ENCODE data around the gene EZH1.

The EZH1 gene

DNA sequence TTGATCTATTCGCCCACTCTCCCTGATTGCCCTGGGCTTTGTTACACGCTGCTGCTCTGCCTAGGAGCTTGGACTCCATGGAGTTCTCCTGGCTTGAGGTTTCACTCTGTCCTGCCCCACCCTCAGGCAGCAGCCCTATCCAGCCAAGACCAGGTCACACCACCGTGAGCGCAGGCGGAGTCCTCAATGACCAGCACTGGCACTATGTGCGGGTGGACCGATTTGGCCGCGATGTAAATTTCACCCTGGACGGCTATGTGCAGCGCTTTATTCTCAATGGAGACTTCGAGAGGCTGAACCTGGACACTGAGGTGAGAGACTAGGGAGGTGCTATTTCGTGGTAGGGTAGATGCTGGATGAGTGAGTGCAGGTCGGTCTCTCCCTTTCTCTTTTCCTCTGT lies 59.0 kb downstream of the EZH1 start:
- Histone ChIP-seq H4K91ac (ENCODE audit: low read length) (no peak overlapping the region), H3K9me3 (ENCODE audit: control insufficient read depth, low read length) (no peaks in the 10 kb centered on the region), H3K23ac (ENCODE audit: low read length in 2 of 2) (no peak overlapping the region), H2AK5ac (ENCODE audit: low read length, severe bottlenecking) (no peak overlapping the region), H3K79me1 (replicated peaks; ENCODE audit: low read length, poor library complexity, severe bottlenecking) (peaks cover 7% of the 10 kb centered on the region), H3K4me3 (ENCODE audit: insufficient read depth in 1 of 2, low read depth in 1 of 2, low read length in 2 of 2) (no peak overlapping the region), H3K4me2 (ENCODE audit: low read length, poor library complexity, severe bottlenecking) (no peak overlapping the region), H2BK15ac (ENCODE audit: low read depth, poor library complexity, severe bottlenecking) (no peak overlapping the region), H4K8ac (ENCODE audit: low read length) (no peak overlapping the region), H2AFZ (ENCODE audit: low read depth, low read length) (no peak overlapping the region), H3K18ac (ENCODE audit: low read depth in 1 of 2, low read length in 2 of 2) (no peak overlapping the region), H3K4me1 (ENCODE audit: control insufficient read depth, insufficient read depth, low read depth, low read length) (peaks cover 13% of the 10 kb centered on the region), H3K9ac (ENCODE audit: low read length) (no peak overlapping the region), H2BK12ac (ENCODE audit: low read length in 2 of 2) (no peak overlapping the region), H3K14ac (ENCODE audit: low read length in 2 of 2) (no peak overlapping the region), H2BK5ac (ENCODE audit: low read depth, low read length, poor library complexity, severe bottlenecking) (no peak overlapping the region), H3K27ac (ENCODE audit: low read length, poor library complexity, severe bottlenecking) (no peak overlapping the region), H3K4ac (ENCODE audit: low read depth in 1 of 2, low read length in 2 of 2) (no peak overlapping the region), H3K27me3 (ENCODE audit: control insufficient read depth in 1 of 2, insufficient read depth in 1 of 2, low read length in 2 of 2) (no peaks in the 10 kb centered on the region), H2BK120ac (ENCODE audit: low read depth, low read length) (no peak overlapping the region), H3K36me3 (ENCODE audit: control insufficient read depth in 1 of 2, insufficient read depth in 2 of 2, low read depth in 1 of 2, low read length in 2 of 2) (peaks cover 47 to 58% of the 10 kb centered on the region in 2 experiments)
- WGBS: 97% methylated on average over 12 of the region's 14 CpGs
- no peak for DNase-seq

DNA sequence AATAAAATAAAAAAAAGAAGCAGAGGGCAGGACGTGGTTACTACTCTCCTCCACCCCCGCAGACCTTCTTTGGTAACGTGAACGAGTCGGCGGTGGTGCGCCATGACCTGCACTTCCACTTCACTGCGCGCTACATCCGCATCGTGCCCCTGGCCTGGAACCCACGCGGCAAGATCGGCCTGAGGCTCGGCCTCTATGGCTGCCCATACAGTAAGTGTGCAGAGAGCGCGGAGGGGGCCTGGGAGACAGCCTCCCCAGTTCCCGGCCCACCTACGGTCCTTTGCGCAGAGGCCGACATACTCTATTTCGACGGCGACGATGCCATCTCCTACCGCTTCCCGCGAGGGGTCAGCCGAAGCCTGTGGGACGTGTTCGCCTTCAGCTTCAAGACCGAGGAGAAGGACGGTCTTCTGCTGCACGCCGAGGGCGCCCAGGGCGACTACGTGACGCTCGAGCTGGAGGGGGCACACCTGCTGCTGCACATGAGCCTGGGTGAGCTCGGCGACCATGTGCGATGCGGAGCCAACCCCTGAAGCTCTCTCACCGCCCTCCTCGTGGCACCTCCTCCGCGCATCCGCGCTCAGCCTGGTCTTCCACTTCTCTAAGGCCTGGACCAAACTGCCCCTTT lies 59.8 kb downstream of the EZH1 start:
- Histone ChIP-seq H3K23ac (ENCODE audit: low read length in 2 of 2) (no peak overlapping the region), H2AK5ac (ENCODE audit: low read length, severe bottlenecking) (no peak overlapping the region), H2AFZ (ENCODE audit: low read depth, low read length) (no peak overlapping the region), H3K4me2 (ENCODE audit: low read length, poor library complexity, severe bottlenecking) (no peak overlapping the region), H3K79me1 (replicated peaks; ENCODE audit: low read length, poor library complexity, severe bottlenecking) (peaks cover 13% of the 10 kb centered on the region), H2BK15ac (ENCODE audit: low read depth, poor library complexity, severe bottlenecking) (no peak overlapping the region), H3K36me3 (ENCODE audit: control insufficient read depth in 1 of 2, insufficient read depth in 2 of 2, low read depth in 1 of 2, low read length in 2 of 2) (peaks cover 41 to 50% of the 10 kb centered on the region in 2 experiments), H2BK12ac (ENCODE audit: low read length in 2 of 2) (no peak overlapping the region), H2BK5ac (ENCODE audit: low read depth, low read length, poor library complexity, severe bottlenecking) (no peak overlapping the region), H3K4ac (ENCODE audit: low read depth in 1 of 2, low read length in 2 of 2) (no peak overlapping the region), H3K14ac (ENCODE audit: low read length in 2 of 2) (no peak overlapping the region), H3K27me3 (ENCODE audit: control insufficient read depth in 1 of 2, insufficient read depth in 1 of 2, low read length in 2 of 2) (no peaks in the 10 kb centered on the region), H3K9me3 (ENCODE audit: control insufficient read depth, low read length) (no peaks in the 10 kb centered on the region), H3K9ac (ENCODE audit: low read length) (no peak overlapping the region), H3K18ac (ENCODE audit: low read depth in 1 of 2, low read length in 2 of 2) (no peak overlapping the region), H4K91ac (ENCODE audit: low read length) (no peak overlapping the region), H4K8ac (ENCODE audit: low read length) (no peak overlapping the region), H3K4me3 (ENCODE audit: insufficient read depth in 1 of 2, low read depth in 1 of 2, low read length in 2 of 2) (no peak overlapping the region), H2BK120ac (ENCODE audit: low read depth, low read length) (no peak overlapping the region), H3K27ac (ENCODE audit: low read length, poor library complexity, severe bottlenecking) (no peak overlapping the region), H3K4me1 (ENCODE audit: control insufficient read depth, insufficient read depth, low read depth, low read length) (peaks cover 19% of the 10 kb centered on the region)
- 97% methylated on average over 50 of the region's 50 CpGs for WGBS
- DNase-seq: no peak

DNA sequence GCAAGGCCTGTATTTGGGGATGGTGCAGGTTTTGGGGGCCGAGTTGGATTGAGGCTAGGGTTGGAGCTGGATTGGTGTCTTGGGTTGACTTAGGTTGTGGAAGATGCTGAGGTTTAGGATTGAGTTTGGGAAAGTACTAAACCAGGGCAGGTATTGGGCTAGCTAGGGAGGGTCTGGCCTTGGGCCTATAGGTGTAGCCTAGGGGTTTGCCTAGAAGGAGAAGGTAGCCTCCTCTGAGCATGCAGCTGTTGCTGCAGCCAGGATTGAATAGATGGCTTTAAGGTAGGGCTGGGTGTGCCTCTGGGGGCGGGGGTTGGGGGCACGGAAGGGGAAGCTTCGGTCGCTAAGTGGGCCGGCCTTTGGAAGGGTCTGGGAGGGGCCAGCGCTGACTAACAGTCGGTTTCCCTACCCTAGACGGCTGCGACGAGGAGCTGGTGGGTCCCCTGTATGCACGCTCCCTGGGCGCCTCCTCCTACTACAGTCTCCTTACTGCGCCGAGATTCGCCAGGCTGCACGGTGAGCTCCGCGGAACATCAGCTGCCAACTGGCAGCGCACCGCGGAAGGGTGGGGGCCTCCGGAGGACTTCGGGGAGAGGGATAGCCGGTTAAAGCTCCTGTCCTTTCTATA lies 61.3 kb downstream of the EZH1 start:
- Histone ChIP-seq H2AK5ac (ENCODE audit: low read length, severe bottlenecking) (no peak overlapping the region), H4K8ac (ENCODE audit: low read length) (peak overlapping the region; percentile 3), H2AFZ (ENCODE audit: low read depth, low read length) (no peak overlapping the region), H3K9me3 (ENCODE audit: control insufficient read depth, low read length) (no peaks in the 10 kb centered on the region), H3K27ac (ENCODE audit: low read length, poor library complexity, severe bottlenecking) (no peak overlapping the region), H3K36me3 (ENCODE audit: control insufficient read depth in 1 of 2, insufficient read depth in 2 of 2, low read depth in 1 of 2, low read length in 2 of 2) (peaks cover 35 to 37% of the 10 kb centered on the region in 2 experiments), H2BK15ac (ENCODE audit: low read depth, poor library complexity, severe bottlenecking) (peak overlapping the region; percentile 49), H2BK120ac (ENCODE audit: low read depth, low read length) (peak overlapping the region; percentile 42), H3K23ac (ENCODE audit: low read length in 2 of 2) (peak overlapping the region in 1 of 2 experiments; percentile 60), H3K4me1 (ENCODE audit: control insufficient read depth, insufficient read depth, low read depth, low read length) (peaks cover 29% of the 10 kb centered on the region), H4K91ac (ENCODE audit: low read length) (no peak overlapping the region), H3K27me3 (ENCODE audit: control insufficient read depth in 1 of 2, insufficient read depth in 1 of 2, low read length in 2 of 2) (no peaks in the 10 kb centered on the region), H3K18ac (ENCODE audit: low read depth in 1 of 2, low read length in 2 of 2) (peak overlapping the region; percentile 69 to 89), H2BK5ac (ENCODE audit: low read depth, low read length, poor library complexity, severe bottlenecking) (no peak overlapping the region), H3K4ac (ENCODE audit: low read depth in 1 of 2, low read length in 2 of 2) (peak overlapping the region in 1 of 2 experiments; percentile 75), H3K79me1 (replicated peaks; ENCODE audit: low read length, poor library complexity, severe bottlenecking) (peaks cover 13% of the 10 kb centered on the region), H3K9ac (ENCODE audit: low read length) (peak overlapping the region; percentile 88), H3K4me2 (ENCODE audit: low read length, poor library complexity, severe bottlenecking) (peak overlapping the region; percentile 85), H3K4me3 (ENCODE audit: insufficient read depth in 1 of 2, low read depth in 1 of 2, low read length in 2 of 2) (peak overlapping the region in 1 of 2 experiments; percentile 89), H2BK12ac (ENCODE audit: low read length in 2 of 2) (peak overlapping the region in 1 of 2 experiments; percentile 67), H3K14ac (ENCODE audit: low read length in 2 of 2) (peak overlapping the region in 1 of 2 experiments; percentile 30)
- DNase-seq: peak; percentile 15
- WGBS: 30% methylated on average over 25 of the region's 25 CpGs

DNA sequence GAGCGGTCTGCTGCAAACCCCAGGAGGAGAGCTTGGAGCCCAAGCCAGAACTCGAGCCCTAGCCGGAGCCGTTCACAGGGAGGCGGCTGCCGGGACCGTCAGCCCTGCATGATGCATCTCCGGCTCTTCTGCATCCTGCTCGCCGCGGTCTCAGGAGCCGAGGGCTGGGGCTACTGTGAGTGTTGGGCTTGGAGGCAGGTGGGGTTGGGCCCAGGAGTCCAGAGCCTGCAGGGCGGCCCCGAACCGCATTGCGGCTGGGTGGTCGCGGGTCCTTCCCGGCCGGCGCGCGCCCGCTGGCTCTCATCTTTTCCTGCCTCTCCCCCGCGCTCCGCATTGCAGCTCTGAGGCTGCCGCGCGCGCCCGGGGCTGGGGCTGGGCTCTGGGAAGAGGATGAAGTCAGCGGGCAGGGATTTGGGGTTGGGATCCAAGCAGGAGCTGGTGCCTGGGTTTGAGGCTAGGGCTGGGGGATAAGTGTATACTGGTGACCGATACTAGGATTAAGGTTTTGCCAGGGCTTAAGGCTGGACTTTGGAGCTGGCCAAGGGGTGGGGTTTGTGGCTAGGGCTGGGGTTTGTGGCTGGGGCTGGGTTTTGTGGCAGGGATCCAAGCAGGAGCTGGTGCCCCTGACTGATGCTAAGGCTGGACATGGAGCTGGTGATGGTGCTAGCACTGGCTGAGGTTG lies 62.0 kb downstream of the EZH1 start:
- peaks cover 13% of the 10 kb centered on the region for H3K79me1 ChIP-seq (replicated peaks; ENCODE audit: low read length, poor library complexity, severe bottlenecking)
- H3K4ac ChIP-seq (ENCODE audit: low read depth in 1 of 2, low read length in 2 of 2): peak overlapping the region; percentile 38 to 75
- H3K18ac ChIP-seq (ENCODE audit: low read depth in 1 of 2, low read length in 2 of 2): peak overlapping the region; percentile 69 to 89
- no peak for DNase-seq
- H3K9me3 ChIP-seq (ENCODE audit: control insufficient read depth, low read length): no peaks in the 10 kb centered on the region
- H4K8ac ChIP-seq (ENCODE audit: low read length): peak overlapping the region; percentile 24
- H2BK12ac ChIP-seq (ENCODE audit: low read length in 2 of 2): peak overlapping the region; percentile 18 to 67
- H3K4me1 ChIP-seq (ENCODE audit: control insufficient read depth, insufficient read depth, low read depth, low read length): peaks cover 29% of the 10 kb centered on the region
- no peak overlapping the region for H2AK5ac ChIP-seq (ENCODE audit: low read length, severe bottlenecking)
- H2AFZ ChIP-seq (ENCODE audit: low read depth, low read length): peak overlapping the region; percentile 73
- H2BK15ac ChIP-seq (ENCODE audit: low read depth, poor library complexity, severe bottlenecking): peak overlapping the region; percentile 67
- H3K4me3 ChIP-seq (ENCODE audit: insufficient read depth in 1 of 2, low read depth in 1 of 2, low read length in 2 of 2): peak overlapping the region; percentile 70 to 89
- peak overlapping the region; percentile 76 for H4K91ac ChIP-seq (ENCODE audit: low read length)
- peak overlapping the region; percentile 42 for H2BK120ac ChIP-seq (ENCODE audit: low read depth, low read length)
- no peak overlapping the region for H2BK5ac ChIP-seq (ENCODE audit: low read depth, low read length, poor library complexity, severe bottlenecking)
- peak overlapping the region; percentile 85 for H3K4me2 ChIP-seq (ENCODE audit: low read length, poor library complexity, severe bottlenecking)
- H3K27ac ChIP-seq (ENCODE audit: low read length, poor library complexity, severe bottlenecking): peak overlapping the region; percentile 71
- peak overlapping the region; percentile 88 for H3K9ac ChIP-seq (ENCODE audit: low read length)
- no peaks in the 10 kb centered on the region for H3K27me3 ChIP-seq (ENCODE audit: control insufficient read depth in 1 of 2, insufficient read depth in 1 of 2, low read length in 2 of 2)
- H3K36me3 ChIP-seq (ENCODE audit: control insufficient read depth in 1 of 2, insufficient read depth in 2 of 2, low read depth in 1 of 2, low read length in 2 of 2): peaks cover 30% of the 10 kb centered on the region in 2 experiments
- H3K23ac ChIP-seq (ENCODE audit: low read length in 2 of 2): peak overlapping the region in 1 of 2 experiments; percentile 60
- H3K14ac ChIP-seq (ENCODE audit: low read length in 2 of 2): peak overlapping the region in 1 of 2 experiments; percentile 30
- under 1% methylated on average over 34 of the region's 34 CpGs for WGBS

Data from mesenchymal stem cell (in vitro differentiated cells and primary cell).